Epithelial cell of esophagus (primary cell): ENCODE results near the gene SYAP1.

Experiments
- DNase-seq: peaks from one replicate; pipeline ENCODE4 v3.0.0; 2010; ENCODE audit warnings: low read depth
- H3K4me3 ChIP-seq: 2 replicates; pipeline ENCODE4 v1.5.1; 2011; ENCODE audit warnings: mild to moderate bottlenecking, low read length, control low read depth
- CTCF ChIP-seq: IDR thresholded peaks from 2 replicates; pipeline ENCODE4 v1.5.1; 2011; ENCODE audit warnings: low read depth, mild to moderate bottlenecking, low read length, control low read depth, inconsistent platforms; ENCODE audit not compliant: insufficient read depth; ENCODE audit errors: missing control alignments

SYAP1 gene

DNA sequence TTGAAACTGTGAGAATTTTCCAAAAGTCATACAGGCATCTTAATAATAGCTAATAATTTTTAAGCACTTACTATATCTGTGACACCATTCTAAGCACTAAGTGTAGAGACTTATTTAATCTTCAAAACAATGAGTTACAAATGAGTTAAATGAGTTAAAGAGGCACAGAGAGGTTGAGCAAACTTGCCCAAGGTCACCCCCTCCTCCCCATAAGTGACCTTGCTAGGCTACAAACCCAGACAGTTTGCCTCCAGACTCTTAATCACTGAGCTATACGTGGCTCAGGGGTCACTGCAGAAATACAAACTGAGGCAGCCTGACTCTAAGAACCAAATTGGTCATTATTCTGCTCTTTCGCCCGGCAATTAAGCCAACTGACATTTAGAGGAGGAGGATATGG lies 22.5 kb upstream of the SYAP1 start:
- TF ChIP-seq CTCF: no peak
- H3K4me3 ChIP-seq: no peak overlapping the region

DNA sequence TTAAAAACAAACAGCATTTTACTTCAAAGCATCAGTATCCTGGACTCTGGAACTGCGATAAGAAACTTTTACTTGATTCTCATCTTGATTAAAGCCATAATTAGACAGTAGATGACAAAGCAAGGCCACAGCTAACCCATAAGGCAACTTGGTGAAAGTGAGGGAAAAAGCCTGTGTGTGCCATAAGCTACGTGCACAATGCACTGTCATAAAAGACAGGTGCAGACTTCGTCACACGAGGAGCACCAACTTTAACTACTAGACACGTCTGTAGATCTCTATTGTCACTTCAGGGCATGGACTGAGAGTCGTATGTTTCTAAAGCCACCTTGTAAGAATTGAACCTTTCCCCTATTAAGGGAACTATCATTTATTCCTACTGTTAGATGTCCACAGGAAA lies 20.0 kb upstream of the SYAP1 start:
- no peak for DNase-seq
- TF ChIP-seq CTCF: no peak
- H3K4me3 ChIP-seq: no peak overlapping the region

More for the DNA sequence above, 22.5 kb upstream of the SYAP1 start:
- DNase-seq: no peak

GRCh38 chrX:16700734-16701133 lies 18.7 kb upstream of the SYAP1 start:
- no peak for DNase-seq
- H3K4me3 ChIP-seq: no peak overlapping the region
- TF ChIP-seq CTCF: no peak

GRCh38 chrX:16702700-16703599 lies 16.5 kb upstream of the SYAP1 start:
- DNase-seq: no peak
- H3K4me3 ChIP-seq: no peak overlapping the region
- TF ChIP-seq CTCF: no peak

DNA sequence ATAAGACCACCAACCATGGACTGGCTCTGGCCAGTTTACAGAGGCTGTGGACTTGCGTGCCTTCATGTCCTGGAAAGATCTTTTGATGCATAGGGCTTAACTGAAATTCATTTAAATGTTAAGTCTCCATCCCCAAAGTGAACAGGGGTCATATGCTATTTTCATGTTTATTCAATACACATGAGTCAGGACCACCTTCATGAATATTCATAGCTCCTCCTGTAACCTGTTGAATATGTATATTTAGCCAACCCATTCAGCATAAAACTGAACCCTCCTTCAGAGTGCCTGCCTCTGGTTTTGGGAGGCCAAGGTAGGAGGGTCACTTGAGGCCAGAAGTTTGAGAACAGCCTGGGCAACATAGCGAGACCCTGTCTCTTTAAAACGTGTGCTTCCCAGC lies 14.0 kb upstream of the SYAP1 start:
- DNase-seq: no peak
- TF ChIP-seq CTCF: no peak
- H3K4me3 ChIP-seq: no peak overlapping the region

GRCh38 chrX:16708016-16708415 lies 11.4 kb upstream of the SYAP1 start:
- no peak overlapping the region for H3K4me3 ChIP-seq
- TF ChIP-seq CTCF: no peak

More at GRCh38 chrX:16708016-16708415, 11.4 kb upstream of the SYAP1 start:
- no peak for DNase-seq
